MCF 10A (cell line): ENCODE results near the gene RPL29. TPM values are rescaled to one million over a fixed set of nuclear protein-coding genes. Genes with fewer than 3 reads are reported as not detected.
A peak's percentile ranks its signal among the peaks of the same experiment; 100 is the strongest.

Experiments
- BruUV-seq: library from RNA; stranded (reverse); fragments of 400-500 nt; replicated peaks from 2 replicates; lab custom pipeline; 2021; lab: Mats Ljungman, UMichigan
- CTCF ChIA-PET: fragments of 300-600 bp; sonication (Branson Sonifier 250); formaldehyde crosslinking; extraction: SDS; loops from one replicate; lab custom pipeline; 2021; ENCODE audit warnings: antibody characterized with exemption, inconsistent platforms; lab: Yijun Ruan, JAX
- POLR2A ChIA-PET: fragments of 300-600, 350-650 bp; sonication (Branson Sonifier 250); formaldehyde crosslinking; extraction: SDS; loops from one replicate; lab custom pipeline; 2020; ENCODE audit warnings: antibody characterized with exemption, inconsistent platforms; lab: Yijun Ruan, JAX
- DNase-seq: peaks from one replicate; pipeline ENCODE4 v3.0.0-alpha.2; 2018; ENCODE audit not compliant: unreplicated experiment
- H3K27ac Mint-ChIP-seq: one replicate; pipeline ENCODE4 v1.8.0; 2022; ENCODE audit warnings: mild to moderate bottlenecking, low read depth, mixed read lengths; ENCODE audit not compliant: unreplicated experiment
- H3K27me3 Mint-ChIP-seq: one replicate; pipeline ENCODE4 v1.8.0; 2022; ENCODE audit warnings: mixed read lengths; ENCODE audit not compliant: insufficient read depth, unreplicated experiment
- H3K36me3 Mint-ChIP-seq: one replicate; pipeline ENCODE4 v1.8.0; 2022; ENCODE audit warnings: mild to moderate bottlenecking, moderate library complexity, mixed read lengths; ENCODE audit not compliant: insufficient read depth, unreplicated experiment
- H3K4me1 Mint-ChIP-seq: one replicate; pipeline ENCODE4 v1.8.0; 2022; ENCODE audit warnings: mixed read lengths; ENCODE audit not compliant: insufficient read depth, unreplicated experiment
- H3K4me3 Mint-ChIP-seq: one replicate; pipeline ENCODE4 v1.8.0; 2022; ENCODE audit warnings: mild to moderate bottlenecking, moderate library complexity, mixed read lengths; ENCODE audit not compliant: unreplicated experiment
- H3K9me3 Mint-ChIP-seq: one replicate; pipeline ENCODE4 v1.8.0; 2022; ENCODE audit warnings: mixed read lengths; ENCODE audit not compliant: unreplicated experiment
- intact Hi-C: fragments of 100-400 bp; cut with micrococcal nuclease; formaldehyde crosslinking; loops from 2 replicates; pipeline ENCODE4 v1.14.1; 2022
- total RNA-seq: library from RNA; stranded (reverse); gene quantifications from 2 replicates; pipeline ENCODE4 v1.2.3, GENCODE V29; 2022
- TF ChIP-seq, protein P1 (sequence below): fragments of 200-600 bp; IDR thresholded peaks from one replicate; pipeline ENCODE4 v1.8.0; 2022; ENCODE audit warnings: antibody characterized with exemption, mild to moderate bottlenecking; ENCODE audit not compliant: unreplicated experiment

RPL29 gene
- total RNA-seq, 1 experiment from 2014 or later, result 1,551 TPM

DNA sequence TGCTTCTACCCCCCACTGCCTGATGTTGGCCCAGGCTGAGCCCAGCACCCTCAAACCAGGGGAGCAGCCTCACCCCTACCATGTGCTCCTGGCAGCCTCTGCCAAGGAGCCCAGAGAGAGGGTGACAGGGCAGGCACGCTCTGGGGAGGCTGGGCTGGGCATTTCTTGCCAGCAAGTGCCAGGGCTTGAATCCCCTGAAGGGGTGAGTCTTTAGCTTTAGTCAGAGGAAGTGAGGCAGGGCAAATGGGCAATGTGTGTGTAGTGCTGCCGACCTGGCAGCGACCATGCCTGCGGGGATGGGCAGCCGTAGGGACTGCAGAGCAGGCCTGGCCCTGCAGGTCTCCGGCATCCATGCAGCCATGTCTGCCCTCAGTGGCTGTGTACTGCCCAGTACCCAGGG, 42.5 kb upstream of the RPL29 start:
- TF ChIP-seq, protein P1, sequence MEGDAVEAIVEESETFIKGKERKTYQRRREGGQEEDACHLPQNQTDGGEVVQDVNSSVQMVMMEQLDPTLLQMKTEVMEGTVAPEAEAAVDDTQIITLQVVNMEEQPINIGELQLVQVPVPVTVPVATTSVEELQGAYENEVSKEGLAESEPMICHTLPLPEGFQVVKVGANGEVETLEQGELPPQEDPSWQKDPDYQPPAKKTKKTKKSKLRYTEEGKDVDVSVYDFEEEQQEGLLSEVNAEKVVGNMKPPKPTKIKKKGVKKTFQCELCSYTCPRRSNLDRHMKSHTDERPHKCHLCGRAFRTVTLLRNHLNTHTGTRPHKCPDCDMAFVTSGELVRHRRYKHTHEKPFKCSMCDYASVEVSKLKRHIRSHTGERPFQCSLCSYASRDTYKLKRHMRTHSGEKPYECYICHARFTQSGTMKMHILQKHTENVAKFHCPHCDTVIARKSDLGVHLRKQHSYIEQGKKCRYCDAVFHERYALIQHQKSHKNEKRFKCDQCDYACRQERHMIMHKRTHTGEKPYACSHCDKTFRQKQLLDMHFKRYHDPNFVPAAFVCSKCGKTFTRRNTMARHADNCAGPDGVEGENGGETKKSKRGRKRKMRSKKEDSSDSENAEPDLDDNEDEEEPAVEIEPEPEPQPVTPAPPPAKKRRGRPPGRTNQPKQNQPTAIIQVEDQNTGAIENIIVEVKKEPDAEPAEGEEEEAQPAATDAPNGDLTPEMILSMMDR, result no peak
- no TSS peak for BruUV-seq
- H3K27ac Mint-ChIP-seq, result no peak overlapping the region
- CTCF ChIA-PET, result interaction anchor here (0.5 to 2.6 kb wide), 7 partner anchors 8 to 301 kb away, joined by 3 to 22 read pairs (median 4); no protein-coding TSS in a partner anchor
- peaks cover 19% of the 10 kb centered on the region for H3K4me1 Mint-ChIP-seq
- H3K36me3 Mint-ChIP-seq, result no peaks in the 10 kb centered on the region
- POLR2A ChIA-PET, result interaction anchor here (0.6 to 4.3 kb wide), 7 partner anchors 8 to 101 kb away, joined by 3 to 26 read pairs (median 10); partner anchors contain the start of genes ACY1, DUSP7 and RPL29
- intact Hi-C loops, result no loop called here
- peak; percentile 75 for DNase-seq
- H3K9me3 Mint-ChIP-seq, result no peaks in the 10 kb centered on the region
- no peak overlapping the region for H3K4me3 Mint-ChIP-seq
- H3K27me3 Mint-ChIP-seq, result no peaks in the 10 kb centered on the region

DNA sequence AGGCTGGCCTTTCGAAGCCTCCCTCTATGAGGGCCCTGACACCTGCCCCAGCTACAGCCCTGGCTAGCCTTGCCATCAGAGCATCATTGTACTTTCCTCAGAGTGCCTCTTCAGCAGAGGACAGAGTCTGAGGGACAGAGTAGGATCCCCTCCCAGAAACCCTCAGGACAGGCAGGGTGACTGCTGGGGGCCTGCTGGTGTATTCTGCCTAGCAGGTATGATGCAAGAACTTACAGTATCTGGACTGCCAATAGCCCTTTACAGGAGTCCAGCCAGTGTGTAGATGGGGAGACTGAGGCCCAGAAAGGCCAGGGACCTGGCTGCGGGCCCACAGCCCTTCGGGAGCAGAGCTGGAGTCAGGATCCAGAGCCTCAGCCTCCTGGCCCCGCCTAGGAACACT, 41.6 kb upstream of the RPL29 start:
- H3K4me1 Mint-ChIP-seq, result peaks cover 15% of the 10 kb centered on the region
- no peaks in the 10 kb centered on the region for H3K9me3 Mint-ChIP-seq
- no peaks in the 10 kb centered on the region for H3K27me3 Mint-ChIP-seq
- intact Hi-C loops, result no loop called here
- TF ChIP-seq, protein P1, result no peak
- POLR2A ChIA-PET, result interaction anchor here (0.5 to 4.3 kb wide), 6 partner anchors 9 to 248 kb away, joined by 3 to 26 read pairs (median 13); partner anchors contain the start of genes DUSP7 and RPL29
- no peak overlapping the region for H3K4me3 Mint-ChIP-seq
- H3K27ac Mint-ChIP-seq, result peak overlapping the region; percentile 51
- H3K36me3 Mint-ChIP-seq, result no peaks in the 10 kb centered on the region
- no TSS peak for BruUV-seq
- DNase-seq, result no peak
- CTCF ChIA-PET, result interaction anchor here (0.6 to 2.4 kb wide), 8 partner anchors 16 to 302 kb away, joined by 3 to 22 read pairs (median 4); no protein-coding TSS in a partner anchor

DNA sequence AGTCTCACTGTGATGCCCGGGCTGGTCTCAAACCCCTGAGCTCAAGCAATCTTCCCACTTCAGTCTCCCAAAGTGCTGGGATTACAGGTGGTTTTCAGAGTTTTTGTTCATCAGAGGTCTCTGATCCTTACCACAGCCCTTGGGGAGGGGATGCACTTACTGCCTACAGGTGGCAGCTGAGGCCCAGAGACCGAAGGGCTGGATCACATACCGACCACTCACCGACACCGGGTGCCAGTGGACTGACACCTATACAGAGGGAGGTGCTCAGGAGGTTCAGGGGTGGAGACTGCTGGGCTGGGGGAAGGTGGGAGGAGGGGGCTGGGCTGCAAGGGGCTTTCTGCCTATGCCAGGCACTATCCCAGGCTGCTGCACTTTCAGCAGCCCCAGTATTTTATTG, 41.1 kb upstream of the RPL29 start:
- Mint-ChIP-seq H3K36me3 (no peaks in the 10 kb centered on the region), H3K4me1 (peaks cover 15% of the 10 kb centered on the region), H3K9me3 (no peaks in the 10 kb centered on the region), H3K4me3 (no peak overlapping the region), H3K27me3 (no peaks in the 10 kb centered on the region), H3K27ac (peak overlapping the region; percentile 51)
- ChIA-PET POLR2A (interaction anchor here (0.5 to 4.3 kb wide), 4 partner anchors 10 to 248 kb away, joined by 3 to 26 read pairs (median 16); partner anchors contain the start of gene RPL29), CTCF (interaction anchor here (0.6 to 2.4 kb wide), 14 partner anchors 15 to 1073 kb away, joined by 3 to 22 read pairs (median 4); no protein-coding TSS in a partner anchor)
- TF ChIP-seq, protein P1, result no peak
- intact Hi-C loops, result no loop called here
- BruUV-seq, result no TSS peak
- DNase-seq, result peak; percentile 41

DNA sequence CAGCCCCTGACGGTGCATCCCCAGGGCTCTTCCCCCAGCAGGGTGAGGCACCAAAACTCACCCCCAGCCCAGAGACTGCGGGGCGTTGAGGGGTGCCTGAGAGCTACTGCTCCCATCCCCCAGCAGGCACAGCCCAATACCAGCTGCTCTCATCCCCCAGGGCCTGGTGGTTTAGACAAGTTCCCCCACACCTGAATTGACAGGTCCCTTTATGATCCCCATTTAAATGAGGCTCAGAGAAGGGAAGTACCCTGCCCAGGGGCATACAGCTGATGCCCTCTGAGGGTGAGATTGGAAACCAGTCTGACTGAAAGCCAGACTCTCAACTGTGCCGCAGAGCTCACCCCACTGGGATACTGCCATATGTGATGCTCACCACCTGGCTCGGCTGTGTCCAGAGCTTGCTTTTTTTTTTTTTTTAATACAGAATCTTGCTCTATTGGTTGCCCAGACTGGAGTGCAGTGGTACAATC, 40.6 kb upstream of the RPL29 start:
- TF ChIP-seq, protein P1, result no peak
- ChIA-PET CTCF (interaction anchor here (0.6 to 2.4 kb wide), 14 partner anchors 15 to 1073 kb away, joined by 3 to 22 read pairs (median 4); no protein-coding TSS in a partner anchor), POLR2A (interaction anchor here (0.6 to 4.3 kb wide), 4 partner anchors 10 to 61 kb away, joined by 3 to 26 read pairs (median 16); partner anchors contain the start of gene RPL29)
- Mint-ChIP-seq H3K27me3 (no peaks in the 10 kb centered on the region), H3K36me3 (no peaks in the 10 kb centered on the region), H3K9me3 (no peaks in the 10 kb centered on the region), H3K27ac (no peak overlapping the region), H3K4me1 (peaks cover 16% of the 10 kb centered on the region), H3K4me3 (no peak overlapping the region)
- no peak for DNase-seq
- intact Hi-C loops, result no loop called here
- BruUV-seq, result no TSS peak
